Prostate gland (tissue), 2 donors: ENCODE measurements around the gene IQSEC3.

ENCODE experiments used
- POLR2A ChIP-seq: fragments of 450-650 bp; IDR thresholded peaks from one replicate; pipeline ENCODE4 v1.6.1; 2016; ENCODE audit warnings: antibody characterized with exemption, mild to moderate bottlenecking
- POLR2AphosphoS5 ChIP-seq: sonication (generic); formaldehyde crosslinking; IDR thresholded peaks from one replicate; pipeline ENCODE4 v1.6.1; 2017; ENCODE audit warnings: antibody characterized with exemption
- TF ChIP-seq, protein P1 (sequence below), 4 experiments: fragments of 200-600 bp in 2 of 4; fragments of 450-650 bp in 2 of 4; sonication (generic) in 2 of 4; IDR thresholded peaks; 1 replicate in 3 of 4; 2 replicates in 1 of 4; pipeline ENCODE4 v1.5.1; 2016 to 2019; ENCODE audit warnings: antibody characterized with exemption in 4 of 4, mild to moderate bottlenecking in 2 of 4, moderate library complexity in 2 of 4

GRCh38 chr12:211142-211465 lies 144.5 kb downstream of the IQSEC3 start:
- no peak for TF ChIP-seq POLR2AphosphoS5
- no peak for TF ChIP-seq POLR2A
- TF ChIP-seq, protein P1, sequence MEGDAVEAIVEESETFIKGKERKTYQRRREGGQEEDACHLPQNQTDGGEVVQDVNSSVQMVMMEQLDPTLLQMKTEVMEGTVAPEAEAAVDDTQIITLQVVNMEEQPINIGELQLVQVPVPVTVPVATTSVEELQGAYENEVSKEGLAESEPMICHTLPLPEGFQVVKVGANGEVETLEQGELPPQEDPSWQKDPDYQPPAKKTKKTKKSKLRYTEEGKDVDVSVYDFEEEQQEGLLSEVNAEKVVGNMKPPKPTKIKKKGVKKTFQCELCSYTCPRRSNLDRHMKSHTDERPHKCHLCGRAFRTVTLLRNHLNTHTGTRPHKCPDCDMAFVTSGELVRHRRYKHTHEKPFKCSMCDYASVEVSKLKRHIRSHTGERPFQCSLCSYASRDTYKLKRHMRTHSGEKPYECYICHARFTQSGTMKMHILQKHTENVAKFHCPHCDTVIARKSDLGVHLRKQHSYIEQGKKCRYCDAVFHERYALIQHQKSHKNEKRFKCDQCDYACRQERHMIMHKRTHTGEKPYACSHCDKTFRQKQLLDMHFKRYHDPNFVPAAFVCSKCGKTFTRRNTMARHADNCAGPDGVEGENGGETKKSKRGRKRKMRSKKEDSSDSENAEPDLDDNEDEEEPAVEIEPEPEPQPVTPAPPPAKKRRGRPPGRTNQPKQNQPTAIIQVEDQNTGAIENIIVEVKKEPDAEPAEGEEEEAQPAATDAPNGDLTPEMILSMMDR (IDR thresholded peaks at IDR 0.05): no peak
